GM19193 (cell line): ENCODE results near the gene TM7SF2.

Experiments used
- POLR2A ChIP-seq: IDR thresholded peaks from 4 replicates; pipeline ENCODE4 v1.6.1; 2011; ENCODE audit not compliant: insufficient read depth, insufficient read length; ENCODE audit errors: extremely low read depth

TM7SF2 gene

DNA sequence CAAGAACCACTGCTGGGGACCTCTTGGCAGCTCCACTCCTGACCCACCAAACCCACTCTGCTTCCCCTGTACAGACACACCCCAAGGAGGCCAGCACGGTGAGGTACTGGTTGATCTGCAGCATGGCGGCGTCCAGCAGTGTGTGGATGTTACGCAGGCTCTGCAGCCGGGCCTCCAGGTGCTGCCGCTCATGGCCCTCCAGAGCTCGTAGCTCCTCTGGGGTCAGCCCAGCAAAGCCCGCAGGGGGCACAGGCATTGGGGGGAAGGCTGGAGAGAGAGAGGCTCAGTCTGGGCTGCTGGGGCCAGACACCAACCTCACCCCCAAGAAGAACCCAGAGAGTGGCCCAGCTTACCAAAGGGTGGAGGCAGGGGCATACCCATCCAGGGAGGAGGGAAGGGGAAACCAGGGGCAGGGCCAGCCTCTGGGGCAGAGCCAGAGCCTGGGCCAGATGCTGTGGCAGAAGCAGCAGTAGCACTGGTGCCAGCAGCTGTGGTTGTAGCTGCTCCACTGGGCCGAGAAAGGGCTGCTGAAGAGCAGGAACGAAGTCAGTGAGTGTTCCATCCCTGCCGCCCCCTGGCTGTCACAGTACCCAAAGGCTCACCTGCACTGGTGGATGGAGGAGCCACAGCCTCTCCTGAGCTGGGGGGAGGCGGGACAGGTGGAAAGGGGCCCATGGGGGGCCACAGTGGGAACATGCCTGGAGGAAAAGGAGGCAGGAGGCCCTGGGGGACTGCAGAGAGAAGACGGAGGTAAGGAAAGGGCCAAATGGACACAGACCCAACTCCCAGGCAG is 18.2 kb downstream of the TM7SF2 start:
- TF ChIP-seq POLR2A: no peak

DNA sequence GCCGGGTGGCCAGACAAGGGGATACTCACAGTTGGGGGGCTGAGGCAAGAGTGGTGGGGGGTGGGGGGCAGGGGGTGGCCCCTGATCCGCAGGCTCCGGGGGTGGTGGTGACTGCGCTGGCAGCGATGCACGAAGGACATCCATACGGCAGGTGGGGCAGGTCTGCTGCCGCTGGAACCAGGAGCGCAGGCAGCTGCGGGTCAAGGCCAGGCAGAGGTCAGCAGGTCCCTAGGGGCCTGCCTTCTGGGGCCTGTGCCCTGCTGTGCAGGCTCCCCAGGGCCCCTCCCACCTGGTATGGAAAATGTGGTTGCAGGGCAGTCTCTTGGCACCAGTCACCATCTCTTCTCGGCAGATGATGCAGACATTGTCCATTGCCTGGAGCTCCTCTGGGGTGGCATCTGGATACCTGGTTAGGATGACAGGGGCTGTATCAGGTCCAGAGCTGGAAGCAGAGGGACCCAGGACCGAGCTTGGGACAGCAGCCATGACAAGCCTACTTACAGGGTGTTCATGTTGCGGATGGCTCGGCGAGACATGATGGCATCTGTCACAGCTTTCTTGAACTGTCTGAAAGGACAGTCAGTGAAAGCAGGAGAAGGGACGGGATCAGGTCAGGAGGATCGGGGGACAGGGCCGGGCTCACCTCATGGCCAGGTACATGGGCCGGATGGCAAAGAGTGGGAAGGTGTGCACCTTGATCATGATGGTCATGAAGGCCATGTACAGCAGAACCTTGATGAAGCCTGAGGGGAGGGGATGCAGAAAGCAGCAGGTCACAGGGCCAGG is 19.2 kb downstream of the TM7SF2 start:
- no peak for TF ChIP-seq POLR2A

DNA sequence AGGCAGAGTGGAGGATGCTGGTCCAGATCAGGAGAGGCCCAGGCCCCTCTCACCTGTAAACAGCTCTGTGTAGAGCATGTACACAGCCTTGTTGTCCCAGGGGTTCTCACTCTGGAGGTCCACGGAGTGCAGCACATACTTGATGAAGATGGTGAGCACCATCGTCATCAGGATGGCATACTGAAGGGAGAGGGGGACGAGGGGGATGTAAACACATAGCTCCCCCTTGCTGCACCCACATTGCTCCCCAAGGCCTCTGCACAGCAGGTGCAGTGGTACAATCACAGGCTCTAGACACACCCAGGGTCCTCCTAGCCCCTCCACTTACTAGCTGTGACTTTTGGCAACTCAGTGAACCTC is 19.7 kb downstream of the TM7SF2 start:
- TF ChIP-seq POLR2A: no peak

DNA sequence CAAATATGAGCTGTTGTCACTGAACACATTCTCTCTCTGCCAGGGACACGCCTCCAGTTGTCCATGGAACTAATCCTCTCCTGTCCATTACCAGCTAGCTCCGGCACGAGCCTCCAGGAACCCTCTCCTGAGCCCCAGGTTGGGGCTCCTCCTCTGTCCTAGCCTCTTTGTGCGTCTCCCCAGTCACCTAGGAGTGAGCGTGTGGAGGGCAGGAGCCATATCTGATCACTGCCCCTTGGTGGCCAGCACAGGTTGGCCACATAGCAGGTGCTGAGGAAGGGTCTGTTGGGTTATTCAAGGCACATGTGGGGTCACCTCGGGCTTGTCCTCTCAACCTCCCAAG is 20.2 kb downstream of the TM7SF2 start:
- TF ChIP-seq POLR2A: no peak

DNA sequence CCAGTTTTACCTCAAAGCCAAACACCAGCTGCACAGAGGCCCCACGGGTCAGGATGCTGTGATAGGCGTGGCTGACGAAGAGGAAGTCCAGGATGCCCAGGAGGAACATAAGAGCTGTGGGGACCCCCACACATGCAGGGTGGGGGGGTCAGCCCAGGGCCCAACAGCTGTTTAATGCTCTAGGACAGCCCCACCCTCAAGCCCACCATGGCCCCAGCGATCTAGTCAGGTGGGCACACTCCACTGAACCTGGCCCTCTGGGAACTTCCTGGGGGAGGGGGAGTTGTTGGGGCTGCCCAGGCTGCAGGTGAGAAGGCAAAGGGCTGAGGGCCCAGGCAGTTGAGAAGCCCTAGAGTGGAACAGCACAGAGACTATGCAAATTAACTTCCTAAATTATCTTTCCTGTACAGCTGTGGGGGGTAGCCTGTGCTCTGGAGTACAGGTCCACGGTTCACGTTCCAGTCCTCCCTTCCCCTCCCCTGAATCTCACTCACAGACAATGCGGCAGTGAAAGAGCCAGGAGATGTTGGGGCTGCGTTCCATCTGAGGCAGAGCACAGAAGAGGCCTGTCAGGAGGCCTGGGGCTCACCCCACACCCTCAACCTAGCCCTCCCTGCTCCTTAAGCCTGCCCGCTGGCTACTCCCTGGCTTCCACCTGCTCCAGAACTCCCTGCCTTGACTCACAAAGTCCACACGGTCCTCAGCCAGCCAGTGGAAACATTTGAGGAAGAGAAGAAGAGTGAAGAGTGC is 20.7 kb downstream of the TM7SF2 start:
- TF ChIP-seq POLR2A: peak; percentile 78

DNA sequence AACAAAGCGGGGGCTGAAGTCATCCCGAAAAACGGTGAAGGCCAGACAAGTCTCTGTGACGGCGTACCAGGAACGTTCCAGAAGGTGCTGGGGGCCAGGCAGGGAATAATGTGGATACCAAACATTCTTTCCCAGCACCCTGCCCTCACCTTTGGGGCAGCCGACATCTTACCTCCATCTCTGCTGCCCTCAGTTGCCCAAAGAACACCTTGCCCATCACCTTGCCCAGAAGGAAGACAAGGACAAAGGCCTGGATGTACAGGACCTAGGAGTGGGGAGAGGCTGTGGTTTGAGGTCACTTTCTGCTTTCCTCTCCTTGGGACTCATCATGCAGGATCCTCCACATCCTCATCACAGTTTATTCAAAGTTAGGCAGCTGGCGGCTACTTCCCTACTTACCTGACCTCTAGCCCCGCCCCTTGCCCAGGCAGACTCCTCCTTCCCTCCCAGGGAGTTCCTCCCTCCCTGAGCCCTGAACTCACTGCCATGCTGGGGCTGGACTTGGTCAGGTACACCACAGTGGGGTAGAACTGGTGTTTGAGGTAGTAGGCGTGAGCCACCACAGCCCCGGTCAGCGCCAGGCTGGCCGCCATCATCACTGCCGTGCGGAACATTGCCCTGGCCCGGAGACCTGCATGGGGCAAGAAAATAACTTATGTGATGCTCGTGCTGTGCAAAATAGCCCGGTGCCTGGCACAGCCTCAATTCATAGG is 21.5 kb downstream of the TM7SF2 start:
- peak; percentile 64 for TF ChIP-seq POLR2A

DNA sequence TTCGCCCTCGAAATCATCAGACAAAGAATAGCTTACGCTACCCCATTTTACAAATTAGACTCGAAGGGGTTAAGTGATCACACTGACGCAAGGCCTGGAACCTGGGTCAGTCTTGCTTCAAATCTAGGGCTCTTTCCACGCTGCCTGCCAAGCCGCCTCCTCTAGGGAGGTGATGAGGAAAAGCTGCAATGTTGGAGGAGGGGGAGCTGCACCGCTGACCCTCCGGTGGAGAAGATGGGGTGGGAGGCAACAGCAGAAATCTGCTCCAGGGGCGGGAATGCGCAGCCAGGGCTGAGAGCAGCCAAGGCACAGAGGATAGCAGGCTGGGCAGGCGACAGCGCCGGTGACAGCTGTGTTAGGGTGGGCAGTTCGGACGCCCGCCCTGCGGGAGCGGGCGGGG is 22.1 kb downstream of the TM7SF2 start:
- TF ChIP-seq POLR2A: no peak

DNA sequence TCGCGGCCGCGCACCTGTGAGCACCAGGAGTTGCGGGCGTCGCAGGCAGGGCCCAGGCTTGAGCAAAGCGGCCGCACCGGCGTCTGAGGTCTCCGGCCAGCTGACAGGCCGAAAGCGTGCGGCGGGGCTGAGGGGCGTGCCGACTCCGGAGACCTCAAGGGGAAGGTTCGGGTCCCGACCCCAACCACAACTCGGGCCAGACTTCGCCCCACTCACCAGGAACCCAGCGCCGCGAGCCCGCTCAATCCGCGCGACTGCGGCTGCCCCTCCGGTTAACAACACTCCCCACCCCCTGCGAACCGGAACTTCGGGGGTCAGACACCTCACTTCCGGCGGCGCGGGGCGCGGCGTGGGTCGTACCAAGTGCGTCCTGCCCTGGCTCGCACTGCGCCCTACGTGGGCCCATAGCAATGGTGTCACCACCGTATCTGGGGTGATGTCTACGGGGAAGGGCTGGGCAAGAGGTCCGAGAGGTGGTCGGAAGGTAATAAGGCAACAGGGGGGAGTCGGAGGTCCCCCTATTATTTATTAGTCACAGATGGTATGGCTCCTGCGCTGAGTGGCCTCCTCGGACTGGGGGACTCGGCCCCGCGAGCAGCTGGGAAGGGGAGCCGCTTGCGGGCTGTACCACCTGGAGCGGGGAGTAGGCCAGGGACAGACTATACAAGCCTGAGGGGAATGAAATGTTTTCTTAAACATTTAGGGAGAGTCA is 22.7 kb downstream of the TM7SF2 start, which contains the start of gene SYVN1:
SYVN1 (minus strand) TSS at position 280 of the 712 bp plus-strand sequence. CDS start 918 bp downstream, outside the sequence.
- peak; percentile 93 for TF ChIP-seq POLR2A

DNA sequence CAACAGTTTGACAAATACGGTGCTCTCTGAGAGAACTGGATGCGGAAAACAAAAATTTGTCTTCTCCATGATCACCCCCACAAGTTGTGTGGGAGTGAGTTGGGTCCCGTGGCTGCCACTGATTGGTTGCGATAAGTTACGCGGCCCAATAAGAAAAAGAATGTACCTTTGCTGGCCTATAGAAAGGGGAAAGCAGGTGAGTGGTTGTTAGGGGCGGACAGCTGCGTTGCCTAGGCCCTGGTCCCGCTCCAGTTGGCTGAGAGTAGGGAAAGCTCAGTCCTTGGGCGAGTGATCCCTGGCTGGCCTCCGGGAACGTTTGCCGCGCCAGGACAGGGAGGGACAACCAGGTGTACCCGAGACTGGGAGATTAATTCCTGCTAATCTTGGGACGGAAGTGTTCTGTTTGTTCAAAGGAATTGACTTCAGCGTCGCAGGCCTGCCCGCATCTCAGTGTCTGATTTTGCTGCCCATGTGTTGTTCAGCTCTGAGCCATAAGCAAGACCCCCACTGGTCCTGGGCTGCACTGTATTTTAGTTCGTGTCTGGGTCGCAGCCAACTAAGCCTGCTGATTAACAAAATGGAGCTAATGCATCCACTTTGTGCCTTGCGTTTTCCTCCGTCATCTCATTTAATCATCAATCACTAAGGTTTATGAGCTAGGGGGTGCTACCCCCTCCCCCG is 23.4 kb downstream of the TM7SF2 start:
- TF ChIP-seq POLR2A: peak; percentile 55

DNA sequence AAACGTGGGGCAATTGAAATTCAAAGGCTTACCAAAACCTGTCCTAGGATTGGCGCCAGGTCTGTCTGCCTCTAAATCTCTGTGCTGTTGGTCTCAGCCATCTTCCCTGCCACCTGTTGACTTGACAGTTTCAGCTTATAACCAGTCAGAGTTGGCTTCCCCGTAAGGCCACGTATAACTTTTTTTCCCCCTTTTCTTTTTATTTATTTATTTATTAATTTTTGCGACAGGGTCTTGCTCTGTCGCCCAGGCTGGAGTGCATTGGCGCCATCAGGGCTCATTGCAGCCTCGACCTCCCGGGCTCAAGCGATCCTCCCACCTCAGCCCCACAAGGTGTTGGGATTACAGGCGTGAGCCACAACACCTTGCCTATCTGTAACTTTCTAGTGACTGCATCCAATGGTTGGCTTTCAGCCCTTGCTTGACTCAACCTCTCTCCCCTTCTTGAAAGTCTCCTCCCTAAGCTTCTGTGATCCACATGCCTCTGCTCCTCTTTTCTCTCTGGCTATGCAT is 24.0 kb downstream of the TM7SF2 start:
- no peak for TF ChIP-seq POLR2A

DNA sequence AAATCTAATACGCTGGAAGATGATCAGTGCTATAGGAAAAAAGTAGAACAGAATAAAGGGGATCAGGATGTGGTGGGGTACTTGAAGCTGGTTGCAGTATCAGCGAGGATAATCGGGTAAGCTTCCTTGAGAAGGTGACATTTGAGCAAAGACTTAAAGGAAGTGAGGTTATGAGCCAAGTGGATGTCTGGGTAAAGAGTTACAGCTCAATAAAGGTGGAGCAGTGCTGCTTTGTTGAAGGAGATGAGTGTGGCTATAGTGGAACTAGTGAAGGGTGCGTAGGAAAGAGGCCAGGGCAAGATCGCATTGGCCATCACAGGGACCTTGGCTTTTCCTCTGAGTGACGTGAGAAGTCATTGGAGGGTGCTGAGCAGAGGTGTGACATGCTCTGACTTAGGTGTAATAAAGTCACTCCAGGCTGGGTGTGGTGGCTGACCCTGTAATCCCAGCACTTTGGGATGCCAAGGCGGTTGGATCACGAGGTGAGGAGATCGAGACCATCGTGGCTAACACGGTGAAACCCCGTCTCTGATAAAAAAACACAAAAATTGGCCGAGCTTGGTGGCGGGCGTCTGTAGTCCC is 24.9 kb downstream of the TM7SF2 start:
- TF ChIP-seq POLR2A: no peak

DNA sequence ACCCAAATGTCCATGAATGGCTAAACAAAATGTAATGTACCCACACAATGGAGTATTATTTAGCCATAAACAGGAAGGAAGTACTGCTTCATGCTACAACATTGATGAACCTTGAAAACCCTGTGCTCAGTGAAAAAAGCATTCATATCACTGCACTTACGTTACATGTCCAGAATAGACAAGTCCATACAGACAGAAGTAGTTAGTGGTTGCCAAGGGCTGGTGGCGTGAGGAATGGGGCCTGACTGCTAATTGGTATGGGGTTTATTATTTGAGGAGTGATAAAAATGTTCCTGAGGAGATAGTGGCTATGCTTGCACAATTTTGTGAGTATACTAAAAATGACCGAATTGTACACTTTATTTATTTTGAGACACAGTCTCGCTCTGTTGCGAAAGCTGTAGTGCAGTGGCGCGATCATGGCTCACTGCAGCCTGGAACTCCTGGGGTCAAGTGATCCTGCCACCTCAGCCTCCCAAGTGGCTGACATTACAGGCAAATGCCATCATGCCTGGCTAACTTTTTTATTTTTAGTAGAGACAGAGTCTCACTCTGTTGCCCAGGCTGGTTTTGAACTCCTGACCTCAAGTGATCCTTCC is 30.3 kb downstream of the TM7SF2 start:
- TF ChIP-seq POLR2A: no peak
